NCI-H82 (cell line): ENCODE results near the gene MLF2.
"Not testable (repeated sequence)": the region's sequence is repeated elsewhere in the genome, so short reads cannot be mapped to it uniquely, and the experiment has no call there.

Experiments
- DNase-seq: peaks from one replicate; lab custom pipeline; 2025; lab: John Stamatoyannopoulos, UW

The MLF2 gene

DNA sequence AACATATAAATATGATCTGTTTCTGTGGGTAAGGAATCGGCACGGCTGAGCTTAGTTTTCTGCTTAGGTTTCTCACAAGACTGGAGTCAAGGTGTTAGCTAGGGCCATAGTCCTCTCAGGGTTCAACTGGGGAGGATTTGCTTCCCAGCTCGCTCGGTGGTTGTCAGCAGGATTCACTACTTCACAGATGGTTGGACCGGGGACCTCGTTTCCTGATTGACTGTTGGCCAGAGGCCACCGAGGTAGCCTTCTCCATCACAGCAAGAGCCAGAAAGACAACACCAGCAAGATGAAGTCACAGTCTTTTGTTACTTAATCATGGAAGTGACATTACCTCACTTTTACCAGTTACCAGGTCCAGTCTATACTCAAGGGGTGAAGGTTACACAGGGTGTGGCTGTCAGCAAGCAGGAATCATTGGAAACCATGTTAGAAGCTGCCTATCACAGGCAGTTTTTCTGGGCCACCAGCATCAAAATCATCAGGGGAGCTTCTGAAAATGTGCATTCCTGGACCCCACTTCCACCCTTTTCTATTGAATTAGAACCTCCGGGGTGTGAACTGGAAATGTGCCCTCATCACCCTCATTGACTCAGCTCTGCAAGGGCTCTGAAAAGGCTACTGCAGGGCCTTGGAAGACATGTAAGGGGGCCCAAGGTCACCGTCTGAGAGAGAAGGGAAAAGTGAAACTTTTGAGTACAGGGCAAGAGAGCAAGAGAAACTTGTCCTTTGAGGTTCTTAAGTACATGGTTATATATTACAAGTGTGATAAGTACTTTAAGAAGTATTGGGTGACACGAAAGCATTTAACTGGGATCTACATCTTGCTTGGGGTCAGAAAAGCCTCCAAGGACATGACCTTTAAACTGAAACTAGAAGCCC, 18.2 kb downstream of the MLF2 start:
- no peak for DNase-seq

DNA sequence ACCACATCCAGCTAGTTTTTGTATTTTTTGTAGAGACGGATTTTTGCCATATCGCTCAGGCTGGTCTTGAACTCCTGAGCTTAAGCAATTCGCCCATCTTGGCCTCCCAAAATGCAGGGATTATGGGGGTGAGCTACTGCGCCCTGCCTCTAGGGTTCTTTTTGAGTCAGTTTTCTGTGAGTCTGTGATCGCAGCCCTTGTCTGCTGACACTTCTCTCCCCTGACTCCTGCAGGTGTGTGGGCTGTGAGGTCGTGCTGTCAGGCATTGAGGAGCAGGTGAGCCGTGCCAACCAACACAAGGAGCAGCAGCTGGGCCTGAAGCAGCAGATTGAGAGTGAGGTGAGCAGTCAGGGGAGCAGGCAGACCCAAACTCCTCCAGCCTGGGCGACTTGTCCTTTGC, 22.8 kb downstream of the MLF2 start:
- no peak for DNase-seq

DNA sequence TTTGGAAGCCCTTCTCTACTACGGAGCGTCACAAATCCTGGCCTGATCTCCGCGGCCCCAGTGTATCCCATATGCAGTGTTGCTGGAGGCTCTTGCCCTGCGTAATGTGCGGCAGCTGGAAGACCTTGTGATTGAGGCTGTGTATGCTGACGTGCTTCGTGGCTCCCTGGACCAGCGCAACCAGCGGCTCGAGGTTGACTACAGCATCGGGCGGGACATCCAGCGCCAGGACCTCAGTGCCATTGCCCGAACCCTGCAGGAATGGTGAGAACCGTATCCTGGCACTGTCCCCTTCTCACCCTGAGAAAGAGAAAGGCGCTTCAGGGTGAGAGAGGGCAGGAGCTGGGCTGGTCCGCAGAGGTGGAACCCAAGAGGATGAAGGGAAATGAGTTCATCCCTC, 23.8 kb downstream of the MLF2 start:
- no peak for DNase-seq

DNA sequence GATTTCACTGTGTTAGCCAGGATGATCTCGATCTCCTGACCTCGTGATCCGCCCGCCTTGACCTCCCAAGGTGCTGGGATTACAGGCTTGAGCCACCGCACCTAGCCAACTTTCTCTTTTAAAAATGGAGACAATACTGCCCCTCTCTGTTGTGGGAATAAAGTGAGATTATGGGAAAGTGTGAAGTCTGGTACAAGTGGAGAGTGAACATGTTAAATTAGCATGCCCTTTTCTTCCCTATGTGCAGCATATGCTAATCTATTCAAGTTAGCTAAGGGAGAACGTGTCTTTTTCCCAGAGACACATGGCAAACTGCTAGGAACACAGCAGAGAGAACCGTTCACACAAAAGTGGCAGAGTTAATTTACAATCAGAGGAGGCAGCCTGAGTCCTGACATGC, 27.6 kb downstream of the MLF2 start:
- DNase-seq = no peak

DNA sequence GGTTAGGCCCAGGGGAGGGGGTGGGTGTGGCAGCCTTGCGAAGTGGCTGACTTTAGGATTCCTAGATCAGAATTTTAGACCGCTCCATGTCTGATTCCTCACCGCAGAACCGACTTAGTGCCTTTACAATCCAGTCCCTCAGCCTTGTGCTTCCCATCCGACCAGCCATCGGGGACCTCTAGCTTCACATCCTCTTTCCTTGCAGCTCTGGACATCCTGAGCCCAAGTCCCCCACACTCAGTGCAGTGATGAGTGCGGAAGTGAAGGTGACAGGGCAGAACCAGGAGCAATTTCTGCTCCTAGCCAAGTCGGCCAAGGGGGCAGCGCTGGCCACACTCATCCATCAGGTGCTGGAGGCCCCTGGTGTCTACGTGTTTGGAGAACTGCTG, 28.5 kb downstream of the MLF2 start:
- DNase-seq = peak; percentile 74

DNA sequence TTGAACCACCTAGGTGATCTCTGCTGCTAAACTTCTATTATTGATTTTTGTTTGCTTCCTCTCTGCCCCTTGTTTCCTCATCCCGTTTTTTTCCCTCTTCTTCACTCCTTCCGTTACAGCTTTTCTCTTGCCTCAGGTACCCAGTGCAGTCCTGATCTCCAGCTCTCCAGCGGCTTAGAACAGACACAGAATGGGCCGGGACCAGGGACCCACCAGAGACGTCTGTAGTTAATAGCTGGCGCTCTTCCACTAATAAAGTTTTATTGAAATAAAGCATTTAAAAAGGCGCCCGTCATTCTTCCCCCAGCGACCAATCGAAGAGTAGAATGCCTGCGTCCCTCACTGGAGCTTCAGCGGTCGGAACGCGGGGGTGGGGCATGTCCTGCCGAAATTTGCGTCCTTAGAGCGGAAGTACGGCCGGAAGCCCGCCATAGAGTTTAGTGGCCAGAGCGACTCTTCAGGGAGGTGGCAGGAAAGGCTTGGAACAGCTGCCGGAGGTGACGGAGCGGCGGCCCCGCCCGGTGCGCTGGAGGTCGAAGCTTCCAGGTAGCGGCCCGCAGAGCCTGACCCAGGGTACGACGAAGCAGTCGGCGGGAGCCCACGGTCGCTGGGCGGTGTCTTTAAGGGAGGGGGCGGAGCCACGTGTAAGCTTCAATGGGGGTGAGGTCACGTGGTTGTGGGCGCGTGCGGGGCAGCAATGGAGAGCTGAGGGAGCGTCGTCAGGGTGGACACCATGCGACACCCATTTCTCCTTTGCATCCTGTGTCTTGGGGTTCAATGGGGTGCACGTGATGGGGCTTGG, 29.1 kb downstream of the MLF2 start, which contains the start of gene COPS7A:
TSS of gene COPS7A (plus strand) at position 440 of the 802 bp plus-strand sequence. CDS start 611 bp downstream, outside the sequence.
- DNase-seq = peak; percentile 100

DNA sequence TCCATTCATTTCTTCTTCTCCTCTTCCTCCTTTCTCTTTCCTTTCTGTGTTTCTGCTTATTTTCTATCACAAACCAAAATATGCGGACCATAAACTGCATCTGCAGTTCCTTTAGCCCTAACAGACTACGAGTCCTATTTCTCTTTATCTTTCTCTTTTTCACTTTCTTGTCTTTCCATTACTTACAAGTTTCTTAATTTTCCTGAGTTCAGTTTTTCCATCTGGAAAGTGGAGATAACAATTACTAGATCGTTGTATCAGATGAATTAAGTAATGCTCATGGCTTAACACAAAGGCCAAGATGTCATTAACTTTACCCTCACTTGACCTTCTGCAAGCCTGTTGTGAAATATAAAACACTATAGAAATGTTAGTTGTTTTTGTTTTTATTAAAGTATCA, 30.1 kb downstream of the MLF2 start:
- no peak for DNase-seq

DNA sequence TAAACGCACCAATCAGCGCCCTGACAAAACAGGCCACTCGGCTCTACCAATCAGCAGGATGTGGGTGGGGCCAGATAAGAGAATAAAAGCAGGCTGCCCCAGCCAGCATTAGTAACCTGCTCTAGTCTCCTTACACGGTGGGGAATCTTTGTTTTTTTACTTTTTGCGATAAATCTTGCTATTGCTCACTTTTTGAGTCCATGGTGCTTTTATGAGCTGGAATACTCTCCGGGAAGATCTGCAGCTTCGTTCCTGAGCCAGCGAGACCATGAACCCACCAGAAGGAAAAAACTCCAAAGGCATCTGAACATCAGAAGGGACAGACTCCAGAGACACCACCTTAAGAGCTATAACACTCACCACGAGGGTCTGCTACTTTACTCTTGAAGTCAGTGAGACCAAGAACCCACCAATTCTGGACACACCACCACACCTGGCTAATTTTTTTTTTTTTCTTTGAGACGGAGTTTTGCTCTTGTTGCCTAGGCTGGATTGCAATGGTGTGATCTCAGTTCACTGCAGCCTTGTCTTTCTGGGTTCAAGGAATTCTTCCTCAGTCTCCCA, 36.0 kb downstream of the MLF2 start:
- no peak for DNase-seq

DNA sequence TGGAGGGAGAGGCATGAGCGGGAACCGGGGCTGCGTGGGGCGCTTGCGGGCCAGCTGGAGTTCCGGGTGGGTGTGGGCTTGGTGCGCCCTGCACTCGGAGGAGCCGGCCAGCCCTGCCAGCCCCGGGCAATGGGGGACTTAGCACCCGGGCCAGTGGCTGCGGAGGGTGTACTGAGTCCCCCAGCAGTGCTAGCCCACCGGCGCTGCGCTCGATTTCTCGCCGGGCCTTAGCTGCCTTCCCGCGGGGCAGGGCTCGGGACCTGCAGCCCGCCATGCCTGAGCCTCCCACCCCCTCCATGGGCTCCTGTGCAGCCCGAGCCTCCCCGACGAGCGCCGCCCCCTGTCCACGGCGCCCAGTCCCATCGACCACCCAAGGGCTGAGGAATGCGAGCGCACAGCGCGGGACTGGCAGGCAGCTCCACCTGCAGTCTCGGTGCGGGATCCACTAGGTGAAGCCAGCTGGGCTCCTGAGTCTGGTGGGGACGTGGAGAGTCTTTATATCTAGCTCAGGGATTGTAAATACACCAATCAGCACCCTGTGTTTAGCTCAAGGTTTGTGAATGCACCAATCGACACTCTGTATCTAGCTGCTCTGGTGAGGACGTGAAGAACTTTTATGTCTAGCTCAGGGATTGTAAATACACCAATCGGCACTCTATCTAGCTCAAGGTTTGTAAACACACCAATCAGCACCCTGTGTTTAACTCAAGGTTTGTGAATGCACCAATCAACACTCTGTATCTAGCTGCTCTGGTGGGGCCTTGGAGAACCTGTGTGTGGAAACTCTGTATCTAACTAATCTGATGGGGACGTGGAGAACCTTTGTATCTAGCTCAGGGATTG, 36.7 kb downstream of the MLF2 start:
- not testable (repeated sequence) for DNase-seq

DNA sequence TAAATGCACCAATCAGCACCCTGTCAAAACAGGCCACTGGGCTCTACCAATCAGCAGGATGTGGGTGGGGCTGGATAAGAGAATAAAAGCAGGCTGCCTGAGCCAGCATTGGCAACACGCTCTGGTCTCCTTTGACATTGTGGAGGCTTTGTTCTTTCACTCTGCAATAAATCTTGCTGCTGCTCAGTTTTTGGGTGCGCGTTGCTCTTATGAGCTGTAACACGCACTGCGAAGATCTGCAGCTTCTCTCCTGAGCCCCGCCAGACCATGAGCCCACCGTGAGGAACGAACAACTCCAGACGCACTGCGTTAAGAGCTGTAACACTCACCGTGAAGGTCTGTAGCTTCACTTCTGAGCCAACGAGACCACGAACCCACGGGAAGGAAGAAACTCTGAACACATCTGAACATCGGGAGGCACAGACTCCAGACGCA, 44.0 kb downstream of the MLF2 start:
- DNase-seq = no peak

DNA sequence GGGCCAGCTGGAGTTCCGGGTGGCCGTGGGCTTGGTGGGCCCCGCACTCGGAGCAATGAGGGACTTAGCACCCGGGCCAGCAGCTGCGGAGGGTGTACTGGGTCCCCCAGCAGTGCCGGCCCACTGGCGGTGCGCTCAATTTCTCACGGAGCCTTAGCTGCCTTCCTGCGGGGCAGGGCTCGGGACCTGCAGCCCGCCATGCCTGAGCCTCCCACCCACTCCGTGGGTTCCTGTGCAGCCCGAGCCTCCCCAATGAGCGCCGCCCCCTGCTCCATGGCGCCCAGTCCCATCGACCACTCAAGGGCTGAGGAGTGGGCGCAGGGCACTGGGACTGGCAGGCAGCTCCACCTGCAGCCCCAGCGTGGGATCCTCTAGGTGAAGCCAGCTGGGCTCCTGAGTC, 44.6 kb downstream of the MLF2 start:
- not testable (repeated sequence) for DNase-seq

DNA sequence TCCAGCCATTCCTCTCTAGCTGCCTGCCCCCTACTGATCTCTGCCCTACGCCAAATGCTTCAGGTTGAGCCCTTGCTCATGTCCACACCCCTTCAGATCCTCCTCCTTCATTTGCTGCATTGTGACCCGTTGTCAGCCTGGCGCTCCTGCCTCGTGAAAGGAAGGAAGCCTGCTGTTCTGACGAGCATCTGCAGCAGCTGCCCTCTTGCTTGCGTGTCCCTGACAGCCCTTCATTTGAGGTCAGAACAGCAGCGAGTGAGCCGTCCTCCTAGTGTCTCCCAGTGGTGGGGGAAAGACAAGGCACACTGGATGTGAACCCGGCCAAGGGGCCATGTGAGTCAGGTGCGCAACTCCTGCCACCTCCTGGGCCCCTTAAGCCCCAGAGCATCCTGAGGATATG, 49.3 kb downstream of the MLF2 start:
- peak; percentile 63 for DNase-seq

DNA sequence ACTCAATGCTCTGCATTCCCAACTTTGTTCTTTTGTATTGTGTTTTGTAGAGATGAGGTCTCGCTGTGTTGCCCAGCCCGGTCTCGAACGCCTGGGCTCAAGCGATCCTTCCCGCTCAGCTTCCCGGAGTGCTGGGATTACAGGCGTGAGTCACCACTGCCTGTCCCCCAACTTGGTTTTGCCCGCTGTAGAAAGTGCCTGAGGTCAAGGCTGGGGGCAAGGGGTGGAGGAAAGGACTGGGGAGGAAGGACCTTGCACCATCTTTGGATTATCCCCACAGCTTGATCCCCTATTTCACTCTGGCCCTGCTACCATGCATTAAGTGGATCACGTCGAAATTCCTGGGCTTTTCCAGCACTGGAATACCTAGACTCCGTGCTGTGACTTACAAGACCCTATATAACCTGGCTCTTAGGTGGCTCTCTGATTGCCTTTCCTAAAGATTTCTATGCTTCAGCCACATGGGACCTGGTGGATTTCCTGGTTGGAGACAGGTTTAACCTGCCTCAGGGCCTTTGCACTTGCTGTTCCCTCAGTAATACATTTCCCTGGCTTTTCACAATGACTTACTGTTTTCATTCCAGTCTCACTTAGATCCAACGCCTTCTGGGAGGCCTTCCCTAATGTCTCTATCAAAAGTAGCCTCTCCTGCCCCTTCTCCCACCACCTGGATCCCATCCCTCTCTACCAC, 51.7 kb downstream of the MLF2 start:
- peak; percentile 42 for DNase-seq

DNA sequence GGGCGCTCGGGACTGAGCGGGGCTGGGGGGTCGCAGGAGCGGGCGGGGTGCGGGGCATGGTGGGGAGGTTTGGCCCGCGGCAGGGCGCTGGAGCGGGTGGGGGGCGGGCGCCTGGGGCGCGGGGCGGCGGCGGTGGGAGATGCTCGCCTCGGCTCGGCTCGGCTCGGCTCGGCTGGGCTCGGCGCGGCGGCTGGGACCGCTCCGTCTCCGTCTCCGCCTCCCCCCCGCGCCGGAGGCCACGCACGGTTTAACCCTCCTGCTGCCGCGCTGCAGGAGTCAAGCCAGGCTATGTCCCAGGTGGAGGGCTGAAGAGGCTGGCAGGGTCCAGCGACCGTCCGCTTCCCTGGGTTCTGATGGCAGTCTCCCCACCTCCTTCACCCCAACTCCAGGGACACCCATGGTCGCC, 52.3 kb downstream of the MLF2 start, which contains the start of gene PIANP:
TSS of gene PIANP (minus strand) at position 170 of the 406 bp plus-strand sequence. CDS start 2,754 bp downstream, outside the sequence.
- peak; percentile 65 for DNase-seq

DNA sequence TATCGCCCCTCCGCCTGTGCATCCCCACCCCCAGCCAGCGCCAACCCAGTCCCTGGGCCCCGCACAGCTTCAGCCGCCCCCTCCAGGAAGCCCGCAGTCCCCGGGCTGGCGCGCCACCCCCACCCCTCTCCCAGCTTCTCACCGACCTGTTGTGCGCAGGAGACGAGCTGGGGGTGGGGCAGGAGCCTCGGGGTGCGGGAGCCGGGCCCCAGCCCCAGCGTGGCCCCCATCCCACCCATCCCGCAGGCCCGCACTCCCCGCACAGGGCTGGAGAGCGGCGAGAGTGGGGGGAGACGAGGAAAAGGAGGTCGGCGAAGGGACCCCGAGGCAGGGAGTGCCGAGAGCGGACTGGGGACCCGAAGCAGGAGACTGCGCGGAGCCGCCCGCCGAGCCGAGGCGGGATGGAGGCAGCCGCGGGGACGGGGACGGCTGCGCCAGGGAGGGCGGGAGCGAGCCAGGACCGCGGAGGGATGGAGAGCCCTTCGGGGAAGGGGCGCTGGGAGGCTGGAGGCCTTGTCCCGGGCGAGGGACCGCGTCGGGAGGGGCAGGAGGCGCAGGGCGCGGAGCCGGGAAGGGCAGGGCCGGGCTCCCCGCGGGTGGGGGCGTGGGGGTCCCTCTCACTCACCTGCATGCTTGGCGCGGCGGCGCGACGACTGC, 52.8 kb downstream of the MLF2 start:
- DNase-seq = peak; percentile 68

DNA sequence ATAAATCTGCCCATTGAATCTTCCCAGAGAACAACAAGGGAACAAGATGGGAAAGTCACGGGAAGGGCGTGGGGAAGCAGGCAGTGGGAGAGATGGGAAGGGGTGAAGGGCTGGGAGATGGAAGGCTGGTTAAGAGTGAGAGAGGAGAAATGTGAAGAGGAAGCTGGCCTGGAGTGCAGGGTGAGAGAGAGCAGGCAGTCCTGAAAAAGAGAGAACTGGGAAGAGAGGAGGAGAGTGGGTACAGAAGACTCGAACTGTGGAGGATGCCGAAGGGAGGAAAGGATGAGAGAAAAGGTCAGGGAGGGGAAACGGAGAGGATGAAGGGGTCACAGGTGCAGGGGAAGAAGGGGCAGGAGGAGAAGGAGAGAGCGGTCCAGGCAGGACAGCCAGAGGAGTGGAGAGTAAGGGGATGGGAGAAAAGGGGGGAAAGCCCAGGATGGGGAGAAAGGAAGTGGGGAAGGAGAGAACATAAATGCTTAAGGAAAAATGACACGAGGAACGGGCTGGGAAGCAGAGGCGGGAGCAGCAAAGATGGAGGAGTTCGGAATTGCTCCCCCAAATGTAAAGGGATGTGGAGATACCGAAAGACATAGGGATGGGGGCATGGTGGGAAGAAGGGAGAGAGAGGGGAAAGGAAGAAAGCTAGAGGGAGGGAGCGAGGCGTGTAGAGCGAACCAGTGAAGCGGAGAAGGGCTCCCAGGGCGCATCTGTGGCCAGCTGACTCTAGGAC, 53.5 kb downstream of the MLF2 start:
- DNase-seq = no peak

DNA sequence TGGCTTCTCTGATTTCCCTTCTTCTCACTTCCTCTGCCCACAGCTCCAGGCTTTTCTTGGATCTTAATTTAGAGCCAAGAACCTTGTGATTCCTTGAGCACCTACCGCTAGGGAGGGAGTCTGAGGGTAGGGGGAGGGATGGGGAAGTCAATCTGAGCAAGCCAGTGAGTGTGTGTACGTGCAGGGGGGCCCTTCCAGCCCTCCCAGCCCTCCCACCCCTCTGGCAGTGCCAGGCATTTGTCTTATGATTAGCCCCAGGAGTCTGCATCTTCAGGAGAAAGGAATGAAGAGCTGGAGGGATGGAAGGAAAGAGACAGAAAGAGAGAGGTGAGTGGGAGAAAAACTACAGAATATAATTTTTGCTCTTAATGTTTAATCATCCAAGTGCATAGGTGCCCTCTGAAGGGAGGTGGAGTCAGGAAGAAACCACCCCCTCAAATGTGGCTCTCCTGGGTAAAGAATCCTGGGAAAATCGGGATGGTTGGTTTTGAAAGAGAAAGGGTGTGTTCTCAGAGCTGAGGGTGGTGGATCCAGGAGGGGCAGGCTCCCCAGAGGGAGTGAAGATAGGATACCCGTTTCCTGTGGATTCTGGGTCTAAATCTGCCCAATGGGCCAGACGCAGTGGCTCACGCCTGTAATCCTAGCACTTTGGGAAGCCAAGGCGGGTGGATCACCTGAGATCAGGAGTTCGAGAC, 54.4 kb downstream of the MLF2 start:
- no peak for DNase-seq
